ENCODE results near the gene NQO2. TPM values are rescaled to one million over a fixed set of nuclear protein-coding genes. Genes with fewer than 3 reads are reported as not detected.

NQO2 gene
- total RNA-seq, 1 experiment from 2014 or later = 82.9 TPM

DNA sequence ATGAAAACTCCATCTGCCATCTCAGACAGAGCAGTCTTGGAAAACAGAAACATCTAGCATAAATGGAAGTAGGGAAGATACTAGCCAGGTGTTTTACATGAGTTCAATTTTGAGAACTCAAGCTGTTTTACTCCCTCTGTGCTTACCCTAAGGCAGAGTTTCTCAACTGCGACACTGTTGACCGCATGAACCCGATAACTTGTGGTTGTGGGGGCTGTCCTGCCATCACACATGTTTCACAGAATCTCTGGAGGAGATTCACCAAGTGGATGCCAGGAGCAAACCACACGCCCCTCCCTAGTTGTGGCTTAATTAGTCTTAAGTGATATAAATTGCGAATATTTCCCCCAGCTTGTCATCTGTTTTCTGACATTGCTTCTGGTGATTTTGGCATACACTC, 26.0 kb upstream of the NQO2 start (continued):
- TF ChIP-seq TCF7L2 (IDR thresholded peaks at IDR 0.05; ENCODE audit: borderline replicate concordance, extremely low read depth, insufficient read depth, insufficient read length) (no peak), EZH2phosphoT487 (IDR thresholded peaks at IDR 0.05; ENCODE audit: borderline replicate concordance) (no peak), SP1 (IDR thresholded peaks at IDR 0.05; ENCODE audit: low read depth) (no peak), SRF (IDR thresholded peaks at IDR 0.05; ENCODE audit: low read depth) (no peak), SIN3A (IDR thresholded peaks at IDR 0.05; ENCODE audit: low read depth) (no peak), ZNF274 (IDR thresholded peaks at IDR 0.05; ENCODE audit: low read depth, low read length) (no peak), CBX3 (IDR thresholded peaks at IDR 0.05; ENCODE audit: low read depth) (no peak), ZFX (IDR thresholded peaks at IDR 0.05) (no peak), JUND (IDR thresholded peaks at IDR 0.05) (no peak), EZH2 (IDR thresholded peaks at IDR 0.05) (no peak), ELF1 (IDR thresholded peaks at IDR 0.05; ENCODE audit: borderline replicate concordance, low read depth) (no peak)
- TF ChIP-seq, protein P1, sequence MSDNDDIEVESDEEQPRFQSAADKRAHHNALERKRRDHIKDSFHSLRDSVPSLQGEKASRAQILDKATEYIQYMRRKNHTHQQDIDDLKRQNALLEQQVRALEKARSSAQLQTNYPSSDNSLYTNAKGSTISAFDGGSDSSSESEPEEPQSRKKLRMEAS (IDR thresholded peaks at IDR 0.05) = no peak

DNA sequence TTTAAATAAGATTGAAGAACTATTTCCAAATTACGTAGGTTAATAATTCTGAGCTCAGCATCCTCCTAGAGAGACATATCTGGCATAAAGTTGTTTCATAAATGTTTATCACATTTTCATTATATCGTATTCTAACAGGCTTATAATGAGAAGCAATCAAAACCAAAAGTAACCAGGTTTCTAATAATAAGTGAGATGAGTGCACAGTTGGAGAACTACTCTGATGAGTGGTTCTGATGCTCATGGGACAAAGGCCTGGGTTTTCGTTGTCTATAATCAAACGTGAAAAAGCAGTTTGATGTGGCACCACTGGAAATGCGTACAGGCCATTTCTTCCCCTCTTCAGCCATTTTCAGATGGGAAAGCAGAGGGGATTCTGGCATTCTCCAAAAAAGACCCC, 23.6 kb upstream of the NQO2 start:
- H3K9me3 ChIP-seq (ENCODE audit: control insufficient read depth in 1 of 2, insufficient read depth in 1 of 2, low read depth in 1 of 2, low read length in 2 of 2) = no peaks in the 10 kb centered on the region
- H3K27ac ChIP-seq (ENCODE audit: low read depth, low read length) = peak overlapping the region; percentile 37; the same call in 1 of the 2 replicates
- ATAC-seq (no peak), DNase-seq (ENCODE audit: low read depth, low spot score) (no peak)
- ChIA-PET RAD21 (ENCODE audit: low non-redundant PET in 1 of 2, low total read pairs in 2 of 2, uncharacterized antibody in 2 of 2, unreplicated experiment in 2 of 2) (no interaction called here), CTCF (interaction anchor here (1.6 to 2.0 kb wide), 3 partner anchors 12 to 24 kb away, joined by 4 to 9 read pairs (median 5); no protein-coding TSS in a partner anchor), POLR2A (interaction anchor here (1.0 to 2.3 kb wide), 3 partner anchors 8 to 13 kb away, joined by 3 to 7 read pairs (median 5); no protein-coding TSS in a partner anchor)
- H3K4me2 ChIP-seq (ENCODE audit: low read length) = peak overlapping the region; percentile 65
- no peak for TF ChIP-seq SRF (IDR thresholded peaks at IDR 0.05; ENCODE audit: low read depth)
- no peak for TF ChIP-seq POLR2AphosphoS5 (IDR thresholded peaks at IDR 0.05; ENCODE audit: low read depth, low read length)
- TF ChIP-seq FOSL1 (IDR thresholded peaks at IDR 0.05; ENCODE audit: low read depth) = no peak
- TF ChIP-seq, protein P2, sequence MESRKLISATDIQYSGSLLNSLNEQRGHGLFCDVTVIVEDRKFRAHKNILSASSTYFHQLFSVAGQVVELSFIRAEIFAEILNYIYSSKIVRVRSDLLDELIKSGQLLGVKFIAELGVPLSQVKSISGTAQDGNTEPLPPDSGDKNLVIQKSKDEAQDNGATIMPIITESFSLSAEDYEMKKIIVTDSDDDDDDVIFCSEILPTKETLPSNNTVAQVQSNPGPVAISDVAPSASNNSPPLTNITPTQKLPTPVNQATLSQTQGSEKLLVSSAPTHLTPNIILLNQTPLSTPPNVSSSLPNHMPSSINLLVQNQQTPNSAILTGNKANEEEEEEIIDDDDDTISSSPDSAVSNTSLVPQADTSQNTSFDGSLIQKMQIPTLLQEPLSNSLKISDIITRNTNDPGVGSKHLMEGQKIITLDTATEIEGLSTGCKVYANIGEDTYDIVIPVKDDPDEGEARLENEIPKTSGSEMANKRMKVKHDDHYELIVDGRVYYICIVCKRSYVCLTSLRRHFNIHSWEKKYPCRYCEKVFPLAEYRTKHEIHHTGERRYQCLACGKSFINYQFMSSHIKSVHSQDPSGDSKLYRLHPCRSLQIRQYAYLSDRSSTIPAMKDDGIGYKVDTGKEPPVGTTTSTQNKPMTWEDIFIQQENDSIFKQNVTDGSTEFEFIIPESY (IDR thresholded peaks at IDR 0.05; ENCODE audit: extremely low read depth, insufficient replicate concordance, low read length) = no peak
- TF ChIP-seq EZH2phosphoT487 (IDR thresholded peaks at IDR 0.05; ENCODE audit: borderline replicate concordance) = no peak
- H3K27me3 ChIP-seq (ENCODE audit: insufficient read depth, low read length) = no peaks in the 10 kb centered on the region
- H3K9ac ChIP-seq (ENCODE audit: low read length) = peak overlapping the region; percentile 51
- no peaks in the 10 kb centered on the region for H3K36me3 ChIP-seq (ENCODE audit: control insufficient read depth in 1 of 2, insufficient read depth in 2 of 2, low read length in 2 of 2)
- BruUV-seq (replicated peaks) = no TSS peak
- peak overlapping the region in 1 of 2 experiments; percentile 22; a peak in 2 of 4 replicates for H3K4me3 ChIP-seq (replicated peaks in 1 of 2; ENCODE audit: low read depth in 1 of 2, low read length in 2 of 2)
- H4K20me1 ChIP-seq (ENCODE audit: insufficient read depth) = no peaks in the 10 kb centered on the region
- H3K79me2 ChIP-seq (ENCODE audit: insufficient read depth, low read length) = no peaks in the 10 kb centered on the region
- intact Hi-C loops (cut with micrococcal nuclease) = no loop called here
- H2AFZ ChIP-seq (ENCODE audit: low read depth, low read length, poor library complexity, severe bottlenecking) = peak overlapping the region; percentile 89
- peaks cover 33 to 63% of the 10 kb centered on the region in 2 experiments for H3K4me1 ChIP-seq (ENCODE audit: control insufficient read depth in 1 of 2, insufficient read depth in 2 of 2, low read length in 2 of 2)
- no peaks in the 10 kb centered on the region for H3K9me2 ChIP-seq (ENCODE audit: insufficient read depth)
